Measurements from ENCODE around the gene LCE2B. TPM values are rescaled to one million over a fixed set of nuclear protein-coding genes. Genes with fewer than 3 reads are reported as not detected.

The LCE2B gene
- total and polyA plus RNA-seq, 10 of the 15 experiments (the other 5 are each of a cell fraction or from before 2014, with no cell fraction given): not detected

DNA sequence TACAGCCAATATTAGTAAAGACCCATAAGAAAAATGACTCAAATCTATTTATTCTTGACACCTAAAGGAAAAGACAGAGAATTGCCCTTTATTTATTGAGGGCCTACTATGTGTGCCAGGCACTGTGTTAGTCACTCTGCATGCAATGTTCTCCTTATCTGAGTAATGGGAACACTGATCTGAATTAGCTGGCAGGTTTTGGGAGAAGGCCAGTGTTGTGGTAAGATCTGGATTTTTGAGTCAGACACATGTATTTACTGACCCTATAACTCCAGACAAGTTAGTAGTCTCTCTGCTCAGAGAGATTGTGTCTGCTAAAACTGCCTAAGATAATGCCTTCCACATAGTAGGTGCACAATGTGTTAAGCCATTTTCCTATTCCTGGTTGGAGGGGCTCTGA, 39.3 kb downstream of the LCE2B start:
- CTCF ChIA-PET: no interaction called here

More for the DNA sequence above, 39.3 kb downstream of the LCE2B start:
- no TSS peak for BruUV-seq (replicated peaks)
- Histone ChIP-seq H3K9ac (ENCODE audit: control insufficient read depth, insufficient read depth, low read length) (no peak overlapping the region), H4K20me1 (ENCODE audit: control insufficient read depth, insufficient read depth) (no peaks in the 10 kb centered on the region), H3K4me3 (no peak overlapping the region), H3K27me3 (replicated peaks in 1 of 2; ENCODE audit: control insufficient read depth in 2 of 2, insufficient read depth in 2 of 2, low read length in 1 of 2) (no peaks in the 10 kb centered on the region), H3K79me2 (ENCODE audit: control insufficient read depth, insufficient read depth, low read length) (no peaks in the 10 kb centered on the region), H3K4me2 (ENCODE audit: control insufficient read depth, insufficient read depth) (no peak overlapping the region), H3K4me1 (ENCODE audit: control insufficient read depth, insufficient read depth, low read length) (no peaks in the 10 kb centered on the region), H3K36me3 (ENCODE audit: control insufficient read depth in 2 of 2, insufficient read depth in 2 of 2, low read length in 1 of 2) (no peaks in the 10 kb centered on the region), H2AFZ (ENCODE audit: control insufficient read depth, low read depth, low read length) (no peak overlapping the region), H3K9me3 (replicated peaks; ENCODE audit: control insufficient read depth, insufficient read depth, low read length) (no peaks in the 10 kb centered on the region), H3K27ac (ENCODE audit: control insufficient read depth, insufficient read depth) (no peak overlapping the region)
- intact Hi-C loops (cut with micrococcal nuclease; ENCODE audit: unreplicated experiment): no loop called here
- FAIRE-seq: no peak
- TF ChIP-seq, protein P1, sequence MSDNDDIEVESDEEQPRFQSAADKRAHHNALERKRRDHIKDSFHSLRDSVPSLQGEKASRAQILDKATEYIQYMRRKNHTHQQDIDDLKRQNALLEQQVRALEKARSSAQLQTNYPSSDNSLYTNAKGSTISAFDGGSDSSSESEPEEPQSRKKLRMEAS (IDR thresholded peaks at IDR 0.05; ENCODE audit: low read depth, low read length): no peak
- TF ChIP-seq SMARCA5 (IDR thresholded peaks at IDR 0.05): no peak
- TF ChIP-seq, protein P2, sequence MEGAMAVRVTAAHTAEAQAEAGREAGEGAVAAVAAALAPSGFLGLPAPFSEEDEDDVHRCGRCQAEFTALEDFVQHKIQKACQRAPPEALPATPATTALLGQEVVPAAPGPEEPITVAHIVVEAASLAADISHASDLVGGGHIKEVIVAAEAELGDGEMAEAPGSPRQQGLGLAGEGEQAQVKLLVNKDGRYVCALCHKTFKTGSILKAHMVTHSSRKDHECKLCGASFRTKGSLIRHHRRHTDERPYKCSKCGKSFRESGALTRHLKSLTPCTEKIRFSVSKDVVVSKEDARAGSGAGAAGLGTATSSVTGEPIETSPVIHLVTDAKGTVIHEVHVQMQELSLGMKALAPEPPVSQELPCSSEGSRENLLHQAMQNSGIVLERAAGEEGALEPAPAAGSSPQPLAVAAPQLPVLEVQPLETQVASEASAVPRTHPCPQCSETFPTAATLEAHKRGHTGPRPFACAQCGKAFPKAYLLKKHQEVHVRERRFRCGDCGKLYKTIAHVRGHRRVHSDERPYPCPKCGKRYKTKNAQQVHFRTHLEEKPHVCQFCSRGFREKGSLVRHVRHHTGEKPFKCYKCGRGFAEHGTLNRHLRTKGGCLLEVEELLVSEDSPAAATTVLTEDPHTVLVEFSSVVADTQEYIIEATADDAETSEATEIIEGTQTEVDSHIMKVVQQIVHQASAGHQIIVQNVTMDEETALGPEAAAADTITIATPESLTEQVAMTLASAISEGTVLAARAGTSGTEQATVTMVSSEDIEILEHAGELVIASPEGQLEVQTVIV (IDR thresholded peaks at IDR 0.05; ENCODE audit: borderline replicate concordance, partially characterized antibody): no peak
- TF ChIP-seq, protein P3, sequence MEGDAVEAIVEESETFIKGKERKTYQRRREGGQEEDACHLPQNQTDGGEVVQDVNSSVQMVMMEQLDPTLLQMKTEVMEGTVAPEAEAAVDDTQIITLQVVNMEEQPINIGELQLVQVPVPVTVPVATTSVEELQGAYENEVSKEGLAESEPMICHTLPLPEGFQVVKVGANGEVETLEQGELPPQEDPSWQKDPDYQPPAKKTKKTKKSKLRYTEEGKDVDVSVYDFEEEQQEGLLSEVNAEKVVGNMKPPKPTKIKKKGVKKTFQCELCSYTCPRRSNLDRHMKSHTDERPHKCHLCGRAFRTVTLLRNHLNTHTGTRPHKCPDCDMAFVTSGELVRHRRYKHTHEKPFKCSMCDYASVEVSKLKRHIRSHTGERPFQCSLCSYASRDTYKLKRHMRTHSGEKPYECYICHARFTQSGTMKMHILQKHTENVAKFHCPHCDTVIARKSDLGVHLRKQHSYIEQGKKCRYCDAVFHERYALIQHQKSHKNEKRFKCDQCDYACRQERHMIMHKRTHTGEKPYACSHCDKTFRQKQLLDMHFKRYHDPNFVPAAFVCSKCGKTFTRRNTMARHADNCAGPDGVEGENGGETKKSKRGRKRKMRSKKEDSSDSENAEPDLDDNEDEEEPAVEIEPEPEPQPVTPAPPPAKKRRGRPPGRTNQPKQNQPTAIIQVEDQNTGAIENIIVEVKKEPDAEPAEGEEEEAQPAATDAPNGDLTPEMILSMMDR (IDR thresholded peaks at IDR 0.05 in 2 of 3, conservative IDR thresholded peaks at IDR 0.05 in 1 of 3; ENCODE audit: control insufficient read depth in 2 of 3, extremely low read depth in 1 of 3, insufficient read depth in 1 of 3, low read depth in 3 of 3, low read length in 3 of 3): no peak
- no peak for TF ChIP-seq YY1 (IDR thresholded peaks at IDR 0.05; ENCODE audit: low read depth, low read length)
- TF ChIP-seq BACH1 (IDR thresholded peaks at IDR 0.05; ENCODE audit: borderline replicate concordance): no peak
- TF ChIP-seq ZNF217 (IDR thresholded peaks at IDR 0.05): no peak
- no peak for TF ChIP-seq SUPT20H (IDR thresholded peaks at IDR 0.05; ENCODE audit: borderline replicate concordance, control insufficient read depth, low read depth, low read length)
- TF ChIP-seq, protein P4, sequence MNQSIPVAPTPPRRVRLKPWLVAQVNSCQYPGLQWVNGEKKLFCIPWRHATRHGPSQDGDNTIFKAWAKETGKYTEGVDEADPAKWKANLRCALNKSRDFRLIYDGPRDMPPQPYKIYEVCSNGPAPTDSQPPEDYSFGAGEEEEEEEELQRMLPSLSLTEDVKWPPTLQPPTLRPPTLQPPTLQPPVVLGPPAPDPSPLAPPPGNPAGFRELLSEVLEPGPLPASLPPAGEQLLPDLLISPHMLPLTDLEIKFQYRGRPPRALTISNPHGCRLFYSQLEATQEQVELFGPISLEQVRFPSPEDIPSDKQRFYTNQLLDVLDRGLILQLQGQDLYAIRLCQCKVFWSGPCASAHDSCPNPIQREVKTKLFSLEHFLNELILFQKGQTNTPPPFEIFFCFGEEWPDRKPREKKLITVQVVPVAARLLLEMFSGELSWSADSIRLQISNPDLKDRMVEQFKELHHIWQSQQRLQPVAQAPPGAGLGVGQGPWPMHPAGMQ (IDR thresholded peaks at IDR 0.05; ENCODE audit: borderline replicate concordance): no peak
- no peak for TF ChIP-seq MXI1 (IDR thresholded peaks at IDR 0.05; ENCODE audit: low read depth, low read length)
- TF ChIP-seq NFXL1 (IDR thresholded peaks at IDR 0.05; ENCODE audit: borderline replicate concordance): no peak
- TF ChIP-seq, protein P5, sequence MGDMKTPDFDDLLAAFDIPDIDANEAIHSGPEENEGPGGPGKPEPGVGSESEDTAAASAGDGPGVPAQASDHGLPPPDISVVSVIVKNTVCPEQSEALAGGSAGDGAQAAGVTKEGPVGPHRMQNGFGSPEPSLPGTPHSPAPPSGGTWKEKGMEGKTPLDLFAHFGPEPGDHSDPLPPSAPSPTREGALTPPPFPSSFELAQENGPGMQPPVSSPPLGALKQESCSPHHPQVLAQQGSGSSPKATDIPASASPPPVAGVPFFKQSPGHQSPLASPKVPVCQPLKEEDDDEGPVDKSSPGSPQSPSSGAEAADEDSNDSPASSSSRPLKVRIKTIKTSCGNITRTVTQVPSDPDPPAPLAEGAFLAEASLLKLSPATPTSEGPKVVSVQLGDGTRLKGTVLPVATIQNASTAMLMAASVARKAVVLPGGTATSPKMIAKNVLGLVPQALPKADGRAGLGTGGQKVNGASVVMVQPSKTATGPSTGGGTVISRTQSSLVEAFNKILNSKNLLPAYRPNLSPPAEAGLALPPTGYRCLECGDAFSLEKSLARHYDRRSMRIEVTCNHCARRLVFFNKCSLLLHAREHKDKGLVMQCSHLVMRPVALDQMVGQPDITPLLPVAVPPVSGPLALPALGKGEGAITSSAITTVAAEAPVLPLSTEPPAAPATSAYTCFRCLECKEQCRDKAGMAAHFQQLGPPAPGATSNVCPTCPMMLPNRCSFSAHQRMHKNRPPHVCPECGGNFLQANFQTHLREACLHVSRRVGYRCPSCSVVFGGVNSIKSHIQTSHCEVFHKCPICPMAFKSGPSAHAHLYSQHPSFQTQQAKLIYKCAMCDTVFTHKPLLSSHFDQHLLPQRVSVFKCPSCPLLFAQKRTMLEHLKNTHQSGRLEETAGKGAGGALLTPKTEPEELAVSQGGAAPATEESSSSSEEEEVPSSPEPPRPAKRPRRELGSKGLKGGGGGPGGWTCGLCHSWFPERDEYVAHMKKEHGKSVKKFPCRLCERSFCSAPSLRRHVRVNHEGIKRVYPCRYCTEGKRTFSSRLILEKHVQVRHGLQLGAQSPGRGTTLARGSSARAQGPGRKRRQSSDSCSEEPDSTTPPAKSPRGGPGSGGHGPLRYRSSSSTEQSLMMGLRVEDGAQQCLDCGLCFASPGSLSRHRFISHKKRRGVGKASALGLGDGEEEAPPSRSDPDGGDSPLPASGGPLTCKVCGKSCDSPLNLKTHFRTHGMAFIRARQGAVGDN (IDR thresholded peaks at IDR 0.05): no peak
- TF ChIP-seq NR2C2 (IDR thresholded peaks at IDR 0.05; ENCODE audit: borderline replicate concordance, control insufficient read depth, insufficient read length, low read depth): no peak
- TF ChIP-seq KDM1A (IDR thresholded peaks at IDR 0.05; ENCODE audit: borderline replicate concordance): no peak
- ChIA-PET POLR2A (no interaction called here), SMC1A (ENCODE audit: uncharacterized antibody, unreplicated experiment) (no interaction called here), RAD21 (ENCODE audit: unreplicated experiment) (no interaction called here)
- in situ Hi-C loops (cut with MboI): no loop called here
- no peak for DNase-seq (ENCODE audit: low read depth, low spot score)
- ATAC-seq: no peak
